SK-N-SH (cell line): ENCODE measurements around the gene SSX2B.
"Not testable (repeated sequence)": the region's sequence is repeated elsewhere in the genome, so short reads cannot be mapped to it uniquely, and the experiment has no call there.

ENCODE experiments used
- EP300 ChIP-seq, 2 experiments: IDR thresholded peaks; 2 replicates each; pipeline versions ENCODE4 v1.4.0 to v1.6.1; 2012; ENCODE audit warnings: borderline replicate concordance in 1 of 2, low read depth in 1 of 2, low read length in 1 of 2
- FOXJ3 ChIP-seq: sonication (generic); formaldehyde crosslinking; IDR thresholded peaks from 2 replicates; pipeline ENCODE4 v1.5.1; 2020; ENCODE audit warnings: mild to moderate bottlenecking, missing genetic modification reagents
- GATA2 ChIP-seq: sonication (generic); formaldehyde crosslinking; IDR thresholded peaks from 2 replicates; pipeline ENCODE4 v1.5.0; 2020; ENCODE audit warnings: mild to moderate bottlenecking, missing genetic modification reagents
- POLR2AphosphoS5 ChIP-seq: IDR thresholded peaks from 2 replicates; pipeline ENCODE4 v1.6.1; 2012; ENCODE audit warnings: low read depth, low read length
- RFX5 ChIP-seq: IDR thresholded peaks from 2 replicates; pipeline ENCODE4 v1.6.1; 2012; ENCODE audit warnings: mild to moderate bottlenecking, improper control_type of control experiment, low read length
- SMC3 ChIP-seq: IDR thresholded peaks from 2 replicates; pipeline ENCODE4 v1.6.1; 2012; ENCODE audit warnings: low read depth, low read length, improper control_type of control experiment
- TF ChIP-seq, protein P1 (sequence below): fragments of 200-600 bp; sonication (generic); IDR thresholded peaks from 2 replicates; pipeline ENCODE4 v1.6.1; 2017; ENCODE audit warnings: antibody characterized with exemption, mild to moderate bottlenecking, moderate library complexity

- TF ChIP-seq RFX5; SMC3; GATA2 (CRISPR knock-in tag); EP300 (IDR thresholded peaks at IDR 0.05; ENCODE audit: borderline replicate concordance in 1 of 2, low read depth in 1 of 2, low read length in 1 of 2); FOXJ3 (CRISPR knock-in tag); POLR2AphosphoS5: not testable (repeated sequence)
- TF ChIP-seq, protein P1, sequence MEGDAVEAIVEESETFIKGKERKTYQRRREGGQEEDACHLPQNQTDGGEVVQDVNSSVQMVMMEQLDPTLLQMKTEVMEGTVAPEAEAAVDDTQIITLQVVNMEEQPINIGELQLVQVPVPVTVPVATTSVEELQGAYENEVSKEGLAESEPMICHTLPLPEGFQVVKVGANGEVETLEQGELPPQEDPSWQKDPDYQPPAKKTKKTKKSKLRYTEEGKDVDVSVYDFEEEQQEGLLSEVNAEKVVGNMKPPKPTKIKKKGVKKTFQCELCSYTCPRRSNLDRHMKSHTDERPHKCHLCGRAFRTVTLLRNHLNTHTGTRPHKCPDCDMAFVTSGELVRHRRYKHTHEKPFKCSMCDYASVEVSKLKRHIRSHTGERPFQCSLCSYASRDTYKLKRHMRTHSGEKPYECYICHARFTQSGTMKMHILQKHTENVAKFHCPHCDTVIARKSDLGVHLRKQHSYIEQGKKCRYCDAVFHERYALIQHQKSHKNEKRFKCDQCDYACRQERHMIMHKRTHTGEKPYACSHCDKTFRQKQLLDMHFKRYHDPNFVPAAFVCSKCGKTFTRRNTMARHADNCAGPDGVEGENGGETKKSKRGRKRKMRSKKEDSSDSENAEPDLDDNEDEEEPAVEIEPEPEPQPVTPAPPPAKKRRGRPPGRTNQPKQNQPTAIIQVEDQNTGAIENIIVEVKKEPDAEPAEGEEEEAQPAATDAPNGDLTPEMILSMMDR, result not testable (repeated sequence)
Observed at GRCh38 chrX:52804876-52805275, 53.8 kb downstream of the SSX2B start.
